ENCODE results near the gene DPYD.

DPYD gene

DNA sequence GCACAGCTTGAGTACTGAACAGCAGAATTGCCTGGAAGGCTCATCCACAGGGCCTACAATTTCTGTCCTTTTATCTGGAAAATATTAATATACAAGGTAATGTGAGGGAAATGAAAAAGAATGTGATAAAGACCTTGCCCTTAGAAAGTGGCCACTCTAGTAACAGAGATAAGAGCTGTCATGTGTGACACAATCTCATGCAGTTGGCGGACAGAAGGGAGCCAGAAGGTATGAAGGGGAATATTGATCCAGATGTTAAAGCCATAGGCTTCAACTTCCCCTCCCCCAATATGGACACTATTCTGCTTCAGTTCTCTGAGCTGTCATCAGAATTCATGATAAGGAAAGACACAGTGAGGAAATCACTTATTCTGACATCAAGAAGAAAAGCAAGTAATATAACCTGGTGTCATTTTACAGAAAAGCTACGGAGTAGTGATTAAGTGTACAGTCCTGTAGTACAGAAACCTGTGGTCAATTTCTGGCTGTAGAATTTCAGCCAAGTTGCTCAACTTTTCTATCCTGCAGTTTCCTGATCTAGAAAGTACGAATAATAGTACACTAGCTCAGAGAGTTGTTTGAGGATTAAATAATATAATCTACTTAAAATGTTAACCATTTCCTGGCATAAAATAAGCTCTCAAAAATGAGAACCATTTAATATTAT is 572.1 kb downstream of the DPYD start:
- H3K27ac ChIP-seq (ENCODE audit: low read depth, low read length): no peak overlapping the region
- H3K27me3 ChIP-seq (ENCODE audit: control insufficient read depth, insufficient read depth, low read length): no peaks in the 10 kb centered on the region
- H3K9ac ChIP-seq (ENCODE audit: low read length): no peak overlapping the region
- H3K36me3 ChIP-seq (ENCODE audit: control insufficient read depth, insufficient read depth, low read length): no peaks in the 10 kb centered on the region
- H3K4me1 ChIP-seq (ENCODE audit: control insufficient read depth, insufficient read depth, low read length): no peaks in the 10 kb centered on the region
- H3K9me3 ChIP-seq (ENCODE audit: control insufficient read depth, insufficient read depth, low read depth, low read length): no peaks in the 10 kb centered on the region
- no peak overlapping the region for H3K4me3 ChIP-seq (ENCODE audit: low read depth, low read length)

DNA sequence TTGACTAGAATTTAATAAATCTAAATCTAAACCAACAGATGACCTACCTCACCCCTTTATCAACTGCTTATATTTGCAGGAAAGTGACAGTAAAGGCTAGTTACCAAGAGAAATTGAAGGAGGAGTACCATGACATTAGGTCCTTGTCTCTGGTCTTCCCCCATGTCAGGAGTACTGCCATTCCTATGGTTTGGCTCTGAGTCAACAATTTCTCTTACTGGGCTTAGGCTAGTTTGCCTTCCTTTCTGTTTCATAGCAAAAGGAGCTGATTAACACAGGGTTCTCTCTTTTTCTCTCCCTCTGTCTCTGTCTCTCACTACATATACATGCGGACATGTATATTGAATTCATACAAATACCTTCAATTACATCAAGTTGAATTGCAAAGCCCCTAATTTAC is 579.9 kb downstream of the DPYD start:
- H3K4me3 ChIP-seq (ENCODE audit: low read depth, low read length): no peak overlapping the region
- H3K9ac ChIP-seq (ENCODE audit: low read length): no peak overlapping the region
- no peaks in the 10 kb centered on the region for H3K36me3 ChIP-seq (ENCODE audit: control insufficient read depth, insufficient read depth, low read length)
- no peaks in the 10 kb centered on the region for H3K9me3 ChIP-seq (ENCODE audit: control insufficient read depth, insufficient read depth, low read depth, low read length)
- no peaks in the 10 kb centered on the region for H3K4me1 ChIP-seq (ENCODE audit: control insufficient read depth, insufficient read depth, low read length)
- no peaks in the 10 kb centered on the region for H3K27me3 ChIP-seq (ENCODE audit: control insufficient read depth, insufficient read depth, low read length)
- no peak overlapping the region for H3K27ac ChIP-seq (ENCODE audit: low read depth, low read length)

DNA sequence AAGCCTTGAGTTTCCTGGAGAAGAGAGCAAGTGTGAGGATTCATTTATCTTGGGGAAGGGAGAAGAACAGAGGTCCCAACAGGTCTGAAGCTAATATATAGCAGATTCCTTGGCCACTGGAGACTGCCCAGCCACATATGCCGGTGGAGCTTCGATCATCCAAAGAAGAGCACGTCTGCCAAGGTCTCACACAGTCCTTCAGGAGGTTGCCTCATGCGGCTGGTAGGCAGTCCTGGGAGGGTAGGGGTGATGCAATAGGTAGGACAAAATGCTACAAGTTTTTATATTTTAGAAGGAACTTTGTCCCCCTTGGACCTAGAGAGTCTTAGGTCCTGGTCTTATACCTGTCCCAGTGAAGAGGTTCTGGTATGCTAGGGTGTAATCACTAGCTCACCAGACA is 582.5 kb downstream of the DPYD start:
- no peak overlapping the region for H3K4me3 ChIP-seq (ENCODE audit: low read depth, low read length)
- no peaks in the 10 kb centered on the region for H3K4me1 ChIP-seq (ENCODE audit: control insufficient read depth, insufficient read depth, low read length)
- no peaks in the 10 kb centered on the region for H3K36me3 ChIP-seq (ENCODE audit: control insufficient read depth, insufficient read depth, low read length)
- H3K27ac ChIP-seq (ENCODE audit: low read depth, low read length): no peak overlapping the region
- H3K27me3 ChIP-seq (ENCODE audit: control insufficient read depth, insufficient read depth, low read length): no peaks in the 10 kb centered on the region
- no peaks in the 10 kb centered on the region for H3K9me3 ChIP-seq (ENCODE audit: control insufficient read depth, insufficient read depth, low read depth, low read length)
- no peak overlapping the region for H3K9ac ChIP-seq (ENCODE audit: low read length)

DNA sequence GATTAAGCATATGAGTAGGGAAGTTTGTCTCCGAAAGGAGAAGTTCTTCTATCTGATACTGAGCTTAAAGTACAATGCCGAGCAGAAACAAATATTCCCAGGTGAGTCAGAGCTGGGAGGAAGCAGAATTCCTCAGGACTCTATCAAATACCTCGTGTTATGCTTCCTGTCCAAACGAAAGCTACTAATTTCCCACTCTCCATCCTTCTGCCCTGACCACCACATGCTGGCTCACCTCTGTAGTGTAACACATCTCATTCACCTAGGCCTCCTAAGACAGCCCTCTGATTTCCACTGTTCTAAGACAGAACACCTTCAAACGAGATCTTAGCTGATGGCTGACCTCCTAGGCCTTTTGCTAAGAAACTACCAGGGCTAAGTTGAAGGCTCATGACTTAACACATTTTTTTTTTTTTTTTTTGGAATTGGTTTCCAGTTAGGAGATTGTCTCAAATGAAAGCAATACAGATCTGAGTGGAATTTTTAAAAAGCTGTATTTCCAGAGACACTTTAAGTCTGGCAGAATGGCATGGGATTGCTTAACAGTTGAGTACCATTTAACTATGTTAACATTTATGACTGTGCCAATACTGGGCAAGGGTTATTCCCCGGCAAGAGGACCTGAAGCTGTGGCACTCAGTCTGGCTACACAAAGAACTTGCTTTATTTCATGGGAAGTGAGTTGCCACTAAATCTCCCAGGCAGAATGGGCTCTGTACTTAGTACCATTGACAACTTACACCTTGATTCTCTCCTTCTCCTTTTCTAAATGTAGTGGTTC is 583.4 kb downstream of the DPYD start:
- H3K27ac ChIP-seq (ENCODE audit: low read depth, low read length): no peak overlapping the region
- H3K4me1 ChIP-seq (ENCODE audit: control insufficient read depth, insufficient read depth, low read length): no peaks in the 10 kb centered on the region
- no peak overlapping the region for H3K4me3 ChIP-seq (ENCODE audit: low read depth, low read length)
- H3K27me3 ChIP-seq (ENCODE audit: control insufficient read depth, insufficient read depth, low read length): no peaks in the 10 kb centered on the region
- no peak overlapping the region for H3K9ac ChIP-seq (ENCODE audit: low read length)
- no peaks in the 10 kb centered on the region for H3K36me3 ChIP-seq (ENCODE audit: control insufficient read depth, insufficient read depth, low read length)
- no peaks in the 10 kb centered on the region for H3K9me3 ChIP-seq (ENCODE audit: control insufficient read depth, insufficient read depth, low read depth, low read length)

DNA sequence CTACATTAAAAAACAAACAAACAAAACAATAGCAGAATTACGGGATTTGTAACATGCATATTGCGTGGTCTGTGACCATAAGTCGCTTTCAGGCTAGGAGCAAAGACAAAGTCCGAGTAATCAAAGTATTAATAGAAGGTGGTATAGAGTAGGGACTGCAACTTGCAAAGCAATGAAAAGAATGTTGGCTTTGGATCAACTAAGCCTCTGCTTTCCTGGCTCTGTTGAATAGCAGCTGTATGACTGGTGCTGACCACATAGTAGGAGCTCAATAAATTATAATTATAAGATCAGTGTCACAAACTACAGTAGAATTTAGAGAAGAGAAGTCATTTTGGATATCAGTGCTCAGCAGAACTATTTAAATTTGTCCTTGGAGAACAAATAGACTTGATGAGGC is 586.4 kb downstream of the DPYD start:
- Histone ChIP-seq H3K27me3 (ENCODE audit: control insufficient read depth, insufficient read depth, low read length) (no peaks in the 10 kb centered on the region), H3K27ac (ENCODE audit: low read depth, low read length) (no peak overlapping the region)

DNA sequence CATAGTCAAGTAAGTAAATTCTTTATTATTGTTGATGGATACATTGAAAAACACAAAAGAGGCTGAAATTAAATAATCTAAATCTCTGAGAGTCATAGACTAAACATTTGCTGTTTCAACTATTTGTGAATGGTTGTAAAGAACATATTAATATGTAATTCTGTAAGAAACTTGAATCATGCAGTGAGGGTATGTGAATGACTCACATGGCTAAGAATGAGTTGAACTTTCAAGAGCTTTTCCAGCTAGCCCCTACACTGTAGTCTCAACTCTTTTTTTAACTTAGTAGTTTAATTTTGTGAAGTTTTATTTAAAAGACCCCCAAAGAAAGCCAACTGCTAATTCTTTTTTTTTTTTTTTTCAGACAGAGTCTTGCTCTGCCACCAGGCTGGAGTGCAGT is 588.1 kb downstream of the DPYD start:
- Histone ChIP-seq H3K27ac (ENCODE audit: low read depth, low read length) (no peak overlapping the region), H3K27me3 (ENCODE audit: control insufficient read depth, insufficient read depth, low read length) (no peaks in the 10 kb centered on the region), H3K36me3 (ENCODE audit: control insufficient read depth, insufficient read depth, low read length) (no peaks in the 10 kb centered on the region), H3K9ac (ENCODE audit: low read length) (no peak overlapping the region), H3K4me3 (ENCODE audit: low read depth, low read length) (no peak overlapping the region), H3K9me3 (ENCODE audit: control insufficient read depth, insufficient read depth, low read depth, low read length) (no peaks in the 10 kb centered on the region), H3K4me1 (ENCODE audit: control insufficient read depth, insufficient read depth, low read length) (no peaks in the 10 kb centered on the region)

More for the DNA sequence above, 586.4 kb downstream of the DPYD start:
- H3K4me1 ChIP-seq (ENCODE audit: control insufficient read depth, insufficient read depth, low read length): no peaks in the 10 kb centered on the region
- H3K36me3 ChIP-seq (ENCODE audit: control insufficient read depth, insufficient read depth, low read length): no peaks in the 10 kb centered on the region
- no peaks in the 10 kb centered on the region for H3K9me3 ChIP-seq (ENCODE audit: control insufficient read depth, insufficient read depth, low read depth, low read length)
- H3K4me3 ChIP-seq (ENCODE audit: low read depth, low read length): no peak overlapping the region
- no peak overlapping the region for H3K9ac ChIP-seq (ENCODE audit: low read length)

DNA sequence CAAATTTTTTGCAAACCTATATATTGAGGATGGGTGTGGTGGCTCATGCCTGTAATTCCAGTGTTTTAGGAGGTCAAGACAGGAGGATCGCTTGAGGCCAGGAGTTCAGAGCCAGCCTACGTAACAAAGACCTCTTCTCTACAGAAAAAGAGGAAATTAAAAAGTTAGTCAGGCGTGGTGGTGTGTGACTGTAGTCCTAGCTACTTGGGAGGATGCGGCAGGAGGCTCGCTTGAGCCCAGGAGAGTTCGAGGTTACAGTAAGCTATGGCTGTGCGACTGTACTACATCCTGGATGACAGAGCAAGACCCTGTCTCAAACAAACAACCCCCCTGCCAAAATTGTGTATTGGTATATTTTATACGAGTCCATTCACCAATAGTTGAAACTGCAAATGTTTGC is 589.7 kb downstream of the DPYD start:
- Histone ChIP-seq H3K9me3 (ENCODE audit: control insufficient read depth, insufficient read depth, low read depth, low read length) (no peaks in the 10 kb centered on the region), H3K36me3 (ENCODE audit: control insufficient read depth, insufficient read depth, low read length) (no peaks in the 10 kb centered on the region), H3K27ac (ENCODE audit: low read depth, low read length) (no peak overlapping the region)

DNA sequence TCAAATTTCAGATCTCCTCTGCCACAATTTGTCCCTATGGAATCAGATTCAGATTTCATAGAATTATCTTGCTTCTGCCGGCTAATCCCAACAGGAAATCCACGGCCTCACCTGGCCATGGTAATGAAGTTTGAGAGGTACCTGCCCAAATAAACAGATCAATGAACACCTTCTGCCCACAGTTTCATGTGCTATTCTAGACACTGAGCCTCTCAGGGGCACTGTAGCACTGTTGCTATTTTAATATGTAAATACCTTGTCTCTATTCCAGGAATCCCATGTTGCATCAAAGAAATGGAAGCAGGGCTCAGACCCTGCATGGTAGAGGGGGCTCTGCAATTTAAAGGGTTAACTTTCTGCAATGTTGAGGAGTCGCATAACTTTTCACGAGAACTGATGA is 606.1 kb downstream of the DPYD start:
- Histone ChIP-seq H3K27me3 (ENCODE audit: control insufficient read depth, insufficient read depth, low read length) (no peaks in the 10 kb centered on the region), H3K4me3 (ENCODE audit: low read depth, low read length) (no peak overlapping the region), H3K9me3 (ENCODE audit: control insufficient read depth, insufficient read depth, low read depth, low read length) (no peaks in the 10 kb centered on the region), H3K36me3 (ENCODE audit: control insufficient read depth, insufficient read depth, low read length) (no peaks in the 10 kb centered on the region), H3K9ac (ENCODE audit: low read length) (no peak overlapping the region), H3K4me1 (ENCODE audit: control insufficient read depth, insufficient read depth, low read length) (no peaks in the 10 kb centered on the region), H3K27ac (ENCODE audit: low read depth, low read length) (no peak overlapping the region)

More for the DNA sequence above, 589.7 kb downstream of the DPYD start:
- Histone ChIP-seq H3K4me1 (ENCODE audit: control insufficient read depth, insufficient read depth, low read length) (no peaks in the 10 kb centered on the region), H3K9ac (ENCODE audit: low read length) (no peak overlapping the region), H3K27me3 (ENCODE audit: control insufficient read depth, insufficient read depth, low read length) (no peaks in the 10 kb centered on the region), H3K4me3 (ENCODE audit: low read depth, low read length) (no peak overlapping the region)

DNA sequence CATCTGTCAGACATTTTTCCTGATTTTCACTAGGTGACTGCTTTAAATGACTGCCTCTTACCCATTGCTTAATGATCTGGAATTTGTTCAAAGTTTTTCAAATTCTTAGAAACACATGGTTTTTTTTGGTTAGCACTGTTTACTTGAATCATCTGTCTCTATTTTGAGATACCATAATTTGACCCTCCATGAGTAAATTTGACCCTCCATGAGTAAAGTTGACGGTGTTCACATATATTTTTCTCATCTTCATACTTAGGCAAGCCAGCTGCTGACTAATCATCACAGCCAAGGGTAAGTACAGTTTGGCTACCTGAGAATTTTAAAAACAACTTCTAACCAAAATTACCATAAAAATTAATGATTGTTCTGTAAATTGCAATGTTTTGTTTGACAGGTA is 612.7 kb downstream of the DPYD start:
- Histone ChIP-seq H3K4me1 (ENCODE audit: control insufficient read depth, insufficient read depth, low read length) (no peaks in the 10 kb centered on the region), H3K27me3 (ENCODE audit: control insufficient read depth, insufficient read depth, low read length) (no peaks in the 10 kb centered on the region), H3K4me3 (ENCODE audit: low read depth, low read length) (no peak overlapping the region), H3K27ac (ENCODE audit: low read depth, low read length) (no peak overlapping the region), H3K36me3 (ENCODE audit: control insufficient read depth, insufficient read depth, low read length) (no peaks in the 10 kb centered on the region), H3K9ac (ENCODE audit: low read length) (no peak overlapping the region), H3K9me3 (ENCODE audit: control insufficient read depth, insufficient read depth, low read depth, low read length) (no peaks in the 10 kb centered on the region)

DNA sequence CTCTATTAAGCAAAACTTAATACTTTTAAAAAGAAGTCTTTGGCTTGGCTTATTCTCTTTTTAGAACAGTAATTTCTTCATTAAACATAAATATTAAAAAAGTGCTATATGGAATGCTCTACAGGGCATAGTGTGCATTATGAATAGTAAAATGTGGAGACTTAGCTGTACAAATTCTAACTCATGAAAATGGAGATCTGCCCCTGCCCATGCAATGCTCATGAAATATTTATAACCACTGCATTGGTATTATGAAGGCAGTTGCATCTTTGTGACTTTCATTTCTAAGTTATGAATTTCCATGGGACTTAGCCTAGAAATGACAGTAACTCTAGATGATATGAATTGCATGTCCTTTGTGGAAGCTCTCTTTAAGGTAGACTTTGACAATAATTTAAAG is 613.3 kb downstream of the DPYD start:
- Histone ChIP-seq H3K9ac (ENCODE audit: low read length) (no peak overlapping the region), H3K4me1 (ENCODE audit: control insufficient read depth, insufficient read depth, low read length) (no peaks in the 10 kb centered on the region), H3K9me3 (ENCODE audit: control insufficient read depth, insufficient read depth, low read depth, low read length) (no peaks in the 10 kb centered on the region), H3K4me3 (ENCODE audit: low read depth, low read length) (no peak overlapping the region), H3K36me3 (ENCODE audit: control insufficient read depth, insufficient read depth, low read length) (no peaks in the 10 kb centered on the region), H3K27me3 (ENCODE audit: control insufficient read depth, insufficient read depth, low read length) (no peaks in the 10 kb centered on the region), H3K27ac (ENCODE audit: low read depth, low read length) (no peak overlapping the region)

DNA sequence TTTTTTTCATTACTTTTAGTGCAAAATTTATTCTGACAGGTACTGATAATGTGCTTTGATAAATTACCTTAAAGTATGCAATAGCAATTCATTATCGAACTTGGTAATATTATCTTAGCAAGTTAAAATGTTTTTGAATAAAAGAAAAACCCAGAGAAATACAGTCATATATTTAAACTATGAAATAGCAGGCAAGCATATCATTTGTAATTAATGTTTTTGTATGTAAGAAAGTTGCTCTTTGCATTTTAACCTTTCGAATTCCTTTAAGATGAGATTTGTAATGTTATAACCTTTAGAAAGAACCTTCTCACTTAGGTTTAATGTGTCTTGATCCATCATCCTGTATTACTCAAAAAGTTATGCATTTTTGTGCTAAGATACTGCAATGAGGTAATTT is 613.7 kb downstream of the DPYD start:
- no peak overlapping the region for H3K4me3 ChIP-seq (ENCODE audit: low read depth, low read length)
- no peaks in the 10 kb centered on the region for H3K4me1 ChIP-seq (ENCODE audit: control insufficient read depth, insufficient read depth, low read length)
- no peak overlapping the region for H3K27ac ChIP-seq (ENCODE audit: low read depth, low read length)
- H3K9me3 ChIP-seq (ENCODE audit: control insufficient read depth, insufficient read depth, low read depth, low read length): no peaks in the 10 kb centered on the region
- no peaks in the 10 kb centered on the region for H3K27me3 ChIP-seq (ENCODE audit: control insufficient read depth, insufficient read depth, low read length)
- H3K36me3 ChIP-seq (ENCODE audit: control insufficient read depth, insufficient read depth, low read length): no peaks in the 10 kb centered on the region
- no peak overlapping the region for H3K9ac ChIP-seq (ENCODE audit: low read length)
